ENCODE data around the gene PLEKHA7.
A peak's percentile ranks its signal among the peaks of the same experiment; 100 is the strongest.

The PLEKHA7 gene

GRCh38 chr11:16773981-16774935, 240.0 kb downstream of the PLEKHA7 start:
- DNase-seq (ENCODE audit: low spot score) = no peak

GRCh38 chr11:16772141-16772512, 242.1 kb downstream of the PLEKHA7 start:
- DNase-seq (ENCODE audit: low spot score) = no peak

DNA sequence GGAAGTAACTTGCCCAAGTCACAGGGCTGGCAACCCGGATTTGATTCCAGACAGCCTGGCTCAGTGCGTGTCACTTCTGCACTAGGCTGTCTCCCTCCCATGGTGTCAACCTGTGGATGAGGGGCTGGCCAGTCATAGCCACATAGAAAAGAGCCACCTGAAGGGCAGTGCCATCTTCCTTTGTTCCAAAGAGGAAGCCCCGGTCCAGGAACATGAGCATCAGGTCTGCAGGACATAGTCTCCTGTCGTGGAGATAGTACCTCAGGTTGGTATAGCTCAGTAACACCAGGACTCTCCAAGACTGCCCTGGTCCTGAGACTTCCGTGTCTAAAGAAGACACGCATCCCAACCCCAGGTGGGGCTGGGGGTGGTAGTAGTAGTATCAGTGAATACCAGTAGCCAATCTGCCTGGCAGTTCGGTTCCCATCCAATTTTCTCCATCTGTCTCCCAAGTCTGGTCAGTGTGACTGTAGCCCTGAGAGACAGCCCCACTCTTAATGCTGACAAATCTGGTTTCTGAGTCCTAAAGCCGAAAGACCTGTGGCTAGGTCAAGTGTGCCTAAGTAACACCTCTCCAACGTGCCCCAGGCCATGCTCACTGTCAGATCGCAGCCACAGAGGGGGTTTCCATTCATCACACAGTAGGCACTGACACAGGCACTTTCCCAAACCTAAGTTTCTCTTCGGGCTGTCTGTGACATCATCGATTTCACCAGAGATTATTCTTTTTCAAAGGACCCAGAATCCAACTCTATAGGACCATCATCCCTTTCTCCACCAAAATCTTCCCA, 242.7 kb downstream of the PLEKHA7 start:
- DNase-seq (ENCODE audit: low spot score) = no peak

- DNase-seq (ENCODE audit: low spot score) = no peak
Measured at GRCh38 chr11:16770016-16770415, 244.2 kb downstream of the PLEKHA7 start.

- no peak for DNase-seq (ENCODE audit: low spot score)
Measured at GRCh38 chr11:16769386-16769785, 244.8 kb downstream of the PLEKHA7 start.

GRCh38 chr11:16767957-16768356, 246.3 kb downstream of the PLEKHA7 start:
- no peak for DNase-seq (ENCODE audit: low spot score)

- DNase-seq (ENCODE audit: low spot score) = no peak
Measured at GRCh38 chr11:16767137-16767536, 247.1 kb downstream of the PLEKHA7 start.

DNA sequence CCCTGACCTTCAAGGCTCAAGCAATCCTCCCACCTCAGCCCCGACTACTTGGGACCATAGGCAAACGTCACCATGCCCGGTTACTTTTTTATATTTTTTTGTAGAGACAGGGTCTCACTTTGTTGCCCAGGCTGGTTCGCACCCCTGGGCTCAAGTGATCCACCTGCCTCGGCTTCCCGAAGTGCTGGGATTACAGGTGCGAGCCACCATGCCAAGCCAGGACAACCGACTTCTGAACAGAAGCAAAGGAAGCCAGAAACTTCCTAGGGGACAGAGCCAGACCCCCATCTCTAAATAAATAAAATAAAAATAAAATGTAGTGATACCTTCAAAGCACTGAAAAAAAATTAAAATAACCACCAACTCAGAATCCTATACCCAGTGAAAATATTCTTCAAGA, 249.3 kb downstream of the PLEKHA7 start:
- no peak for DNase-seq (ENCODE audit: low spot score)

- DNase-seq (ENCODE audit: low spot score) = no peak
Measured at GRCh38 chr11:16763746-16764145, 250.5 kb downstream of the PLEKHA7 start.

- DNase-seq (ENCODE audit: low spot score) = no peak
Measured at GRCh38 chr11:16759857-16760508, 254.2 kb downstream of the PLEKHA7 start.

GRCh38 chr11:16758382-16759024, 255.7 kb downstream of the PLEKHA7 start:
- no peak for DNase-seq (ENCODE audit: low spot score)

- no peak for DNase-seq (ENCODE audit: low spot score)
Measured at GRCh38 chr11:16750417-16750816, 263.8 kb downstream of the PLEKHA7 start.

DNA sequence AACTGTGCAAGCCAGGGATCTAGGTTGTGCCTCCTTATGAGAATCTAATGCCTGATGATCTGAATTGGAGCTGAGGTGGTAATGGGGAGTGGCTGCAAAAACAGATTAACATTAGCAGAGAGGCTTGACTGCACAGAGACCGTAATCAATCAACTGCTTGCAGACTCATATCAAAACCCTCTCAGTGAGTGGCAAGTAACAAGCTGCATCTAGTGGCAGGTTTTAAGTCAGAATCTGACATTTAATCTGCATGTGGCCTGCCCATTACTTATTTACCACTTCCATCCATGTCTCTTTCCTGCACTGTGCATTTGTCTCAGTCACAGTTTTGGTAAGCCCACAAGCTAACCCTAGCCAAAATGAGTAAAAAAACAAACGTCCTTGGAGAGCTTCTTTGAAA, 264.5 kb downstream of the PLEKHA7 start:
- DNase-seq (ENCODE audit: low spot score) = no peak

DNA sequence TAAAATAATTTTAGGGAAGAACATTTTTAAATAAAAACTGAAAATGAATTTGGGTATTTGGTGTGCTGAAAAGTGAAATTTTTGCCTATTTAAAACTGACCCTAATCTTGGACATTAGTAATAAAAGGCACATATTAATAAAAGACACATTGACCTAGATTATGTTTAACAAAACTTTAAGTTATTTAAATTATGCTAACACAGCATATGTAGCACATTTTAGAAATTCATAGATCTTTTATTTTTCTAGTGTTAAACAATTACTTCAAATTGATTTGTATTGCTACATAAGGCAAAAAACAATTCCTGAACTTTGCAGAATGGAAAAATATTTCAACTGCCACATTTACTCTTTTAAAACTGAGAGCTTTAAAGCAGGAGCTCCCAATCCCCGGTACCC, 265.1 kb downstream of the PLEKHA7 start:
- no peak for DNase-seq (ENCODE audit: low spot score)

GRCh38 chr11:16745950-16746605, 268.1 kb downstream of the PLEKHA7 start:
- DNase-seq (ENCODE audit: low spot score) = no peak

- no peak for DNase-seq (ENCODE audit: low spot score)
Measured at GRCh38 chr11:16744128-16744725, 270.0 kb downstream of the PLEKHA7 start.

DNA sequence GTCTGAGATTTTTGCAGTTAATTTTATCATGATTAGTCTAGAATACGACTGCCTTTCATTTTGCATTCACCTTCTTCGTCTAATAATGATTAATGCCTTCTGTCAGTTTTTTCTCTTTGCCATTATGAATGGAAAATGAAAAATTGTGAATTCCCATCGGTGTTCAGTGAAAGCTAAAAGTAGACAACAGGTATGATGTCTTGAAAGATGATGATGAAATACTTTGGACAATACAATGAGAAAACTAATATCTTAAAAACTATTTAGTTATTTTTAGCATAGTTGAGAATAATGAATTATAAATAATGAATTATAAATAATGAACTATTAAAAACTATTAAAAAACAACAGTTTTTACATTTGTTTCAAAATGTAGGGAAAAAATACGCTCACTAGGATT, 270.7 kb downstream of the PLEKHA7 start:
- DNase-seq (ENCODE audit: low spot score) = no peak

GRCh38 chr11:16741473-16741872, 272.7 kb downstream of the PLEKHA7 start:
- DNase-seq (ENCODE audit: low spot score) = no peak

DNA sequence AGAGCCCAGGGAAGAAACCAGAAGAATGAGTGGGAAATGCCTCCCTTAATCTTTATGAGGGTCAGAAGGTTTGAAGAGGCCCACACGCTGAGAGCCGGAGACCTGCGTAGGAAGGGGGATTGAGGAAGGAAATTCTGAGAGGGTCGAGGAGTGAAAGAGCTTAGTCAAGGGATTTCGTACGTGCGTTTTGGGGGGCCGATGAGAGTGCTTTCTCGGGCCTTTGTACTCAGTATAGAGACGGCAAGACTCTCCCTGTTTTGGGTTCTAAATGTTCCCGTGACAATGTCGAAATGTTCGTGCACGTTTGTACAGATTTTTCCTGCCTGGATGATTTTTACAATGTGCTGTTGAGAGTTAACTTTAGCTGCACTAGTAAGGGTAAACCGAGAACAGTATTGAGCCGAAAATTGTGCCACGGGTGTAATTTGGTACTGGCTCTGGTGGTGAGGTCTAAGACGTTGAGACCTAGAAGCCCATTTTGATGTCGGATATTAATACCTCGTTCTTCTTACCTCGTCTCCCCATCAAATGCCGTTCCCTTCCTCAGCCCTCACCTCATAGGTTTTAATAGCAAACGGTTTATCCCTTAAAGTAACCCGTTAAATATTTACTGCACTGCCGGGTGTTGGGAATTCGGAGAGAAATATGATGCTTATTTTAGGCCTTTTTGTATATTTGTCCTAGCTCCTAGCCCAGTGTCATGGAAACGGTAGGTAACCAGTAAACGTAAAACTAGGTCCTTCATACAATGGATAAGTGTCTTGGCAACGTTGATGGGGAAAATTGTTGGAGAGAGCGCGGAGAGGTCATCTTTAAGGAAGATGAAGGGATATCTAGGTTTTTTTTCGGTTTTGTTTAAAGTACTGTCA, 275.0 kb downstream of the PLEKHA7 start:
- DNase-seq (ENCODE audit: low spot score) = peak; percentile 25

Data from AG20443 (cell line).